SK-N-SH (cell line): ENCODE data around the gene NBL1. TPM values are rescaled to one million over a fixed set of nuclear protein-coding genes. Genes with fewer than 3 reads are reported as not detected.

ENCODE experiments used
- CTCF ChIA-PET: fragments of 300-600, 350-600 bp; formaldehyde crosslinking; extraction: SDS; loops from one replicate; lab custom pipeline; 2021; lab: Yijun Ruan, JAX
- POLR2A ChIA-PET: fragments of 350-600 bp; sonication (Branson Sonifier 250); formaldehyde crosslinking; extraction: SDS; loops from one replicate; lab custom pipeline; 2020; ENCODE audit warnings: antibody characterized with exemption, inconsistent platforms; lab: Yijun Ruan, JAX
- DNase-seq: peaks from one replicate; pipeline ENCODE4 v3.0.0; 2012
- H2AFZ ChIP-seq: fragments of 200-600 bp; sonication (generic); 2 replicates; pipeline ENCODE4 v1.8.1; 2016; ENCODE audit warnings: antibody characterized with exemption, mild to moderate bottlenecking, low read depth
- H3F3A ChIP-seq: fragments of 200-600 bp; sonication (generic); replicated peaks from 2 replicates; pipeline ENCODE3; 2016; ENCODE audit warnings: antibody characterized with exemption, mild to moderate bottlenecking; ENCODE audit not compliant: insufficient read depth
- H3K27ac ChIP-seq, 2 experiments: fragments of 200-500 bp in 1 of 2; fragments of 200-600 bp in 1 of 2; sonication (Bioruptor generic) in 1 of 2; sonication (generic), shearing (Covaris generic) in 1 of 2; 2 replicates each; pipeline versions ENCODE4 v1.5.1 to v1.6.1; 2014 to 2016; ENCODE audit warnings: low read depth in 2 of 2, inconsistent platforms in 1 of 2, low read length in 1 of 2, mild to moderate bottlenecking in 1 of 2, mixed read lengths in 1 of 2
- H3K27me3 ChIP-seq: fragments of 200-600 bp; sonication (generic), shearing (Covaris generic); 2 replicates; pipeline ENCODE4 v1.6.1; 2016; ENCODE audit warnings: mixed run types; ENCODE audit not compliant: insufficient read depth
- H3K36me3 ChIP-seq, 2 experiments: fragments of 200-500 bp in 1 of 2; fragments of 200-600 bp in 1 of 2; sonication (Bioruptor generic) in 1 of 2; sonication (generic) in 1 of 2; replicated peaks in 1 of 2; 2 replicates each; pipeline versions ENCODE3 to v1.5.1; 2014 to 2016; ENCODE audit warnings: low read length in 1 of 2, mild to moderate bottlenecking in 1 of 2; ENCODE audit not compliant: insufficient read depth in 2 of 2, control insufficient read depth in 1 of 2
- H3K4me1 ChIP-seq, 2 experiments: fragments of 200-500 bp in 1 of 2; fragments of 200-600 bp in 1 of 2; sonication (Bioruptor generic) in 1 of 2; sonication (generic), shearing (Covaris generic) in 1 of 2; 2 replicates each; pipeline versions ENCODE4 v1.5.1 to v1.6.1; 2014 to 2016; ENCODE audit warnings: low read depth in 1 of 2, low read length in 1 of 2, mixed run types in 1 of 2; ENCODE audit not compliant: insufficient read depth in 2 of 2, control insufficient read depth in 1 of 2
- H3K4me2 ChIP-seq: fragments of 200-600 bp; sonication (generic), shearing (Covaris generic); 2 replicates; pipeline ENCODE4 v1.6.1; 2017; ENCODE audit warnings: mixed run types
- H3K4me3 ChIP-seq, 2 experiments: fragments of 200-500 bp in 1 of 2; fragments of 200-600 bp in 1 of 2; sonication (Bioruptor generic) in 1 of 2; sonication (generic), shearing (Covaris generic) in 1 of 2; 2 replicates each; pipeline versions ENCODE4 v1.5.1 to v1.8.1; 2014 to 2016; ENCODE audit warnings: low read depth in 2 of 2, inconsistent platforms in 1 of 2, low read length in 1 of 2, mild to moderate bottlenecking in 1 of 2, mixed read lengths in 1 of 2, moderate library complexity in 1 of 2
- H3K79me2 ChIP-seq: fragments of 200-600 bp; sonication (generic); 2 replicates; pipeline ENCODE4 v1.8.1; 2017; ENCODE audit warnings: mild to moderate bottlenecking; ENCODE audit not compliant: insufficient read depth
- H3K9ac ChIP-seq: fragments of 200-600 bp; sonication (generic); 2 replicates; pipeline ENCODE4 v1.6.1; 2017; ENCODE audit warnings: mixed run types
- H3K9me2 ChIP-seq: fragments of 200-600 bp; sonication (generic); 2 replicates; pipeline ENCODE4 v1.6.1; 2017; ENCODE audit warnings: mixed run types
- H3K9me3 ChIP-seq: fragments of 200-600 bp; sonication (generic); 2 replicates; pipeline ENCODE4 v1.6.1; 2017; ENCODE audit warnings: mixed run types, mild to moderate bottlenecking, moderate library complexity
- H4K20me1 ChIP-seq: fragments of 200-600 bp; sonication (generic); 2 replicates; pipeline ENCODE4 v1.6.1; 2017; ENCODE audit warnings: mild to moderate bottlenecking, mixed run types; ENCODE audit not compliant: insufficient read depth
- ELF1 ChIP-seq: IDR thresholded peaks from 2 replicates; pipeline ENCODE4 v1.4.0; 2012
- MAX ChIP-seq: IDR thresholded peaks from 2 replicates; pipeline ENCODE4 v1.4.0; 2012; ENCODE audit warnings: low read depth
- MEF2A ChIP-seq: IDR thresholded peaks from 2 replicates; pipeline ENCODE4 v1.4.0; 2012; ENCODE audit warnings: low read depth, borderline replicate concordance
- MXI1 ChIP-seq: IDR thresholded peaks from 2 replicates; pipeline ENCODE4 v1.6.1; 2012; ENCODE audit warnings: mild to moderate bottlenecking, low read depth, low read length, improper control_type of control experiment
- NRF1 ChIP-seq: IDR thresholded peaks from 2 replicates; pipeline ENCODE4 v1.6.1; 2012; ENCODE audit warnings: low read depth, mild to moderate bottlenecking, low read length
- RAD21 ChIP-seq: IDR thresholded peaks from 2 replicates; pipeline ENCODE4 v1.6.1; 2012; ENCODE audit warnings: mild to moderate bottlenecking, low read length
- SIN3A ChIP-seq: IDR thresholded peaks from 2 replicates; pipeline ENCODE4 v1.6.1; 2012; ENCODE audit warnings: low read depth, mild to moderate bottlenecking, low read length, moderate library complexity, borderline replicate concordance
- USF1 ChIP-seq: IDR thresholded peaks from 2 replicates; pipeline ENCODE4 v1.4.0; 2012; ENCODE audit warnings: low read depth, borderline replicate concordance
- WGBS: methylation state at CpG from one replicate; pipeline ENCODE4 v1.1.6; 2017; ENCODE audit warnings: low lambda C conversion rate; 5-methylcytosine and 5-hydroxymethylcytosine counted together
- polyA plus RNA-seq, 3 experiments: library from polyadenylated mRNA; depleted of rRNA; stranded (reverse); fragments of >200 nt; gene quantifications; 2 replicates each; pipeline ENCODE4 v1.2.3, GENCODE V29; 2012

Gene NBL1
- polyA plus RNA-seq (2012; rRNA removed) = 34.9 and 36.1 TPM in 2 replicates
- 12.3 and 24.5 TPM in 2 replicates for polyA plus RNA-seq (2012; cell fraction: cytosol; rRNA removed)
- 18.3 and 24.7 TPM in 2 replicates for polyA plus RNA-seq (2012; cell fraction: nucleus; rRNA removed)

- Histone ChIP-seq H2AFZ (peak within 1 kb of the TSS; percentile 85), H3K9me2 (no peaks in the 10 kb centered on the region), H3K79me2 (no peaks in the 10 kb centered on the region; the same call in none of the 2 replicates), H3K9ac (peak within 1 kb of the TSS; percentile 69), H3K27ac (peak within 1 kb of the TSS in 1 of 2 experiments; percentile 80; a peak in 2 of 4 replicates), H3K4me1 (peaks cover 0 to 25% of the 10 kb centered on the region in 2 experiments; a peak in 1 of 4 replicates), H3K4me2 (peak within 1 kb of the TSS; percentile 95), H3K4me3 (peak within 1 kb of the TSS; percentile 66 to 74), H3K36me3 (no peaks in the 10 kb centered on the region), H3F3A (peaks cover 5% of the 10 kb centered on the region), H4K20me1 (peaks cover 4% of the 10 kb centered on the region; the same call in 1 of the 2 replicates), H3K9me3 (no peaks in the 10 kb centered on the region), H3K27me3 (no peaks in the 10 kb centered on the region)
- WGBS = 52% methylated on average over 29 of the region's 90 CpGs
- TF ChIP-seq MEF2A (no peak), USF1 (no peak), SIN3A (no peak), NRF1 (0 out of 2 replicates have a peak, but pooled peaks have one; percentile 22), ELF1 (no peak)
- ChIA-PET CTCF (interaction anchor here (0.9 to 13.2 kb wide), 7 partner anchors 10 to 332 kb away, joined by 3 to 235 read pairs (median 7); partner anchors contain the start of genes AKR7A2 and SLC66A1), POLR2A (no interaction called here)
- DNase-seq = peak; percentile 93
Measured at GRCh38 chr1:19643602-19644394, at the start of gene NBL1. NBL1 (plus strand) TSS chr1:19644311; CDS start chr1:19655031, 10,720 bp downstream.

- Histone ChIP-seq H3K9ac (peak overlapping the region; percentile 89), H3K4me3 (peak overlapping the region; percentile 77 to 78), H3K79me2 (peaks cover 44% of the 10 kb centered on the region), H3K4me1 (peaks cover 0 to 7% of the 10 kb centered on the region in 2 experiments; a peak in 1 of 4 replicates), H3K36me3 (peaks cover 0 to 6% of the 10 kb centered on the region in 2 experiments), H3K4me2 (peak overlapping the region; percentile 79), H3K9me3 (no peaks in the 10 kb centered on the region), H3K9me2 (no peaks in the 10 kb centered on the region), H3F3A (peaks cover 14% of the 10 kb centered on the region), H3K27me3 (no peaks in the 10 kb centered on the region), H4K20me1 (peaks cover 24% of the 10 kb centered on the region), H3K27ac (peak overlapping the region; percentile 76 to 85), H2AFZ (peak overlapping the region; percentile 98)
- peak; percentile 52 for DNase-seq
- ChIA-PET POLR2A (no interaction called here), CTCF (interaction anchor here (0.8 to 1.3 kb wide), 2 partner anchors 55 to 157 kb away, joined by 3 to 4 read pairs; no protein-coding TSS in a partner anchor)
- WGBS = 15% methylated on average over 11 of the region's 11 CpGs
- TF ChIP-seq RAD21 (no peak), MAX (0 out of 2 replicates have a peak, but pooled peaks have one; percentile 9), MXI1 (no peak), MEF2A (no peak), SIN3A (no peak)
Measured at GRCh38 chr1:19596065-19596713, 47.9 kb upstream of the NBL1 start.
